HPDE6-E6E7 (cell line): ENCODE measurements around the gene RB1.

Source experiments
- DNase-seq: peaks from one replicate; pipeline ENCODE4 v3.0.0; 2011; ENCODE audit warnings: missing footprints; ENCODE audit errors: extremely low spot score

RB1 gene

DNA sequence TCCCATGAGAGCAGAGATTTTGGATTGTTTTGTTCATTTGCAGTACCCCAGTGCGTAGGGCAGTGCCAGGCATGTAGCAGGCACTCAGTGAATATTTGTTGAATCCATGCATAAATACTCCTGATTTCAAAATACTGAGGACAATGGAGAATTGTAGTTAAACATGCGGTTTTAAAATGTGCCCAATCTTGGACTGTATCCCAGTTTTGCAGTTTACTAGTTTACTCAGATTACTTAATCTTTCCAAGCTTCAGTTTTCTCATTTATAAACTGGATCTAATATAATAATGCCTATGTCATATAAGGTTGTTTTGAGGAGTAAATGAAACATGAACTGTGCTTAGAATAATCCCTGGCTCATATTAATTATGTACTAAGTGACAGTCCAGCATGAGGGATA is 190.3 kb downstream of the RB1 start:
- DNase-seq: no peak

DNA sequence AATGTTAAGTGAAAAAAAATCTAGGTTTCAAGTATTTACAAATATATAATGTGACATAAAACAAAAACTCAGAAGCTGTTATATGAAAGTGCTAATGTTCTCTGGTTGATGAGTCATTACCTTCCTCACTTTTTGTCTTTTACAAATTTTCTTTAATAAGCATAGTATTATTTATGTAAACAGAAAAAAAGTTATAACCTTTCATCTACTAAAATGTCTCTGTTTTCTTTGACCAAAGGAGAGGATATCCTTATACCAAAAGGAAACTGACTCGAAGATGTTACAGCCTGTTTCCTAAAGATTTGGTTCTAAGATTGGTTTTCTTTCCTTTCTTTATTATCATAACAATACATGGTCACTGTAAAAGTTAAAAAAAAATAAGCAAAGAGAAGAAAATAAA is 191.3 kb downstream of the RB1 start:
- no peak for DNase-seq

DNA sequence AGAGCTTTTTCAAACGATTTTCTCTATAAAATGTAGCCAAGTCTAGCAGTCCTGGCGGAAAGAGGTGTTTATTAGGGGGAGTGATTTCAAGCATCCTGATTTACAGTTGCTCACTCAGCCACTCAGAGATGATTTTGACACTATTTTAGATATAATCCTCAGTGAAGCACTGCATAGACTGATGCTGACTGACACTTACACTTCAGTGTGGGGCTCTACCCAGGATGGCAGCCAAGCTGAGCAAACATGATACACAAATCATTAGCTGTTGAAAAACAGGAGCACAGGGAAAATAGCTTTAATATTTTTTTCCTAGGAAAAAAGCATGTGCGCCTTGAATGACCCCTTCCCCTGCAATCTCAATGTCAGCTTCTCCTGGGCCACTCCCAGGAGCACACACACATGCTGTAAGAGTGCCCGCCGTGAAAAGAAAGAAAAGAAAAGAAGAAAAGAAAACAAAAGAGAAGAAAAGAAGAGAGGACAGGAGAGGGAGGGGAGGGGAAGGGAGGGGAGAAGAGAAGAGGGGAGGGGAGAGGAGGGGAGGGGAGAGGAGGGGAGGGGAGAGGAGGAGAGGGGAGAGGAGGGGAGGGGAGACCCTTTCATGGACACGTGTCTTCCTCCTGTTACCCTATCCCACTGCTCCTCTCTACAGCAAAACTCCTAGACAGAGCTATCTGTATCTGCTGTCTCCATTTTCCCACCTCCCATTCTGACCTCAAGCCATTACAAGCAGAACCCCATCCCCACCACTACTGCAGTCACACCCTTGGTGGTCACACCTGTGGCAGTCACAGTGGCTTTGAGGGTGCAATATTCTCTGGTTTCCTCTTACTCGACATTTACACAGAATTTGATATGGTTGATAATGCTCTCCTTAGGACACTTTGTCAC is 193.0 kb downstream of the RB1 start:
- DNase-seq: no peak

DNA sequence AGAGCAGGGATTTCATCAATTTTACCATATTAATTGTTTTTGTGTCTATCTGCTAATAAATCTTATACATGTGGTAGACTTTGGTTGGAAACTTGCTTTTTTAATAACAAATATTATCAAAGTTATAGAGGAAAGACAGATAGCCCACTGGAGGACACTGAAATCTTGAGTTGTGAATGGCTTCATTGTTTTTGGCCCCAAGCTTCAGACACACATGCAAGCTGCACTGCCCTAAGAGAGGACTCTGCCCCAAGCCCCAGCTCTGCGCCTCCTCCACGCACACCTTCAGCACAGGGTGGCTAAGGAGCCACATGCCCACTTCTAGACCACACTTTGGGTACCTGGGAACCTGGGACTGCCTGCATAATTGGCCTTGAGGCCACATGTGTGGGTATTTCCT is 194.1 kb downstream of the RB1 start:
- no peak for DNase-seq

- DNase-seq: peak; percentile 11
These were observed 197.2 kb downstream of the RB1 start for GRCh38 chr13:48500652-48501197.

GRCh38 chr13:48501705-48502104 is 198.2 kb downstream of the RB1 start:
- no peak for DNase-seq

DNA sequence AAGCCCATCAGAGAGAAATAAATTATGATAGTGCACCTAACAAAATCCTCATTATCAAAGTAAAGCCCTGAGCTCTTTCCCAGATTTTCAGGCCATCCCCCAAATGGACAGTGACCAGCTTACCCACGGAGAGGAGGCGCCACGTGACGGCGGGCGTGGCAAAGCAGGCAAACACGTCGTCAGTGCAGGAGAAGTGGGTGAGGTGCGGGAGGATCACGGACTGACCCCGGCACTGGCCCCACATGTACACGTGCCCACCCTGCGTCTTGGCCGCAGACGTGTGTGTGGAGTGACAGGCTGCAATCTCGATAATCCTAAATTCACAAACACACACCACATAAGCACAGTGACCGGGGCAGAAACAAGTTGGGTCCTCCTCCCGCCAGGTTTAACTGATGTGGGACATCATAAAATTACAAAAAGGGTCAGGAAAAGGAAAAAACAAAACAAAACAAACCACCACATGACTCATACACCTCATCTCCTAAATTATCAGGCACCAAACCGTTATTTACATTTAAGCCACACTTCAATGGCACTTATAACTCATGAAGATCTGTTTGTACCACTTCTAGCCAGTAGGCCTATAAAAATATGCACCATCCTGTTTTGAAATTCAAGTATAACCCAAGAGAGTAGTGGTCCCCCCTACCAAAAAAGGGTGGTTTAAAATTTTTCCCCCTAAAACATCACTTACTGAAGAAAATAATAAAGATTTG is 199.2 kb downstream of the RB1 start:
- DNase-seq: no peak

DNA sequence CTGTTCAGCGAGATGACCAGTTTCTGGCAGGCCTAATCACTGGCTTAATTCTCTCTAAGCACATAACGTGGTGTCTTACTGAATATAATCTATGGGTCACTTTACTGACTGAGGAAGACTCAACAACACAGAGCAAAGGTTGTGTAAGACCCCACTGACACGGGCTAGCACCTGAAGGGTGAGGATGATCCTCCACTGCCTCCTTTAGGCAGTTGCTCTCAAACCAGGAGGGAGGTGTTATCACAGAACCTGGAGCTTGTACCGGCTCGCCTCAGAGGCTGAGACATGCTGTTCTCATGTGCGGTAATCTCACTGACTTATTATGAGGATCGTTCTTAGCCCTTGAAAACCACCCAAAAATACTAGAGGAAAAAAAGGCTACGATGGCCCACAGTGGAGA is 201.1 kb downstream of the RB1 start:
- DNase-seq: no peak

GRCh38 chr13:48505012-48505411 is 201.5 kb downstream of the RB1 start:
- DNase-seq: no peak

GRCh38 chr13:48505597-48506091 is 202.1 kb downstream of the RB1 start:
- DNase-seq: no peak

GRCh38 chr13:48506092-48506701 is 202.6 kb downstream of the RB1 start:
- DNase-seq: no peak

GRCh38 chr13:48507021-48507420 is 203.5 kb downstream of the RB1 start:
- no peak for DNase-seq

DNA sequence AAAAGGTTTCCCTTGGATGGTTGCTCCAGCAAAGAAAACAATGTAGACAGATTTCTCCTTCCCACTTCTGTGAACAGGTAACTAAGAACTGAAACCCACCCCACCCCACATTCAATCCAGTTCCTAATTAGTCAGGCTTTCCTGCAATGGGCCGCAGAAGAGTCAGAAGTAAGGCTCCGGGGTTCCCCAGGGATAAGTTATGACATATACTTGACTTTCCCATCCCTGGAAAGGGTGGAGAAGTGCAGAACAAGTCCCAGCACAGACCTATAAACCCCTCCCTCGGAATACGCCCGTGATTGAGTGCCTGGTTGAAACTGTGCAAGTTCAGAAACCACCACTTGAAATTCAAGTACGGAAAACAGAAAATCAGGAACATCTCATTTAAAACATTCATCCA is 204.5 kb downstream of the RB1 start:
- peak; percentile 14 for DNase-seq

DNA sequence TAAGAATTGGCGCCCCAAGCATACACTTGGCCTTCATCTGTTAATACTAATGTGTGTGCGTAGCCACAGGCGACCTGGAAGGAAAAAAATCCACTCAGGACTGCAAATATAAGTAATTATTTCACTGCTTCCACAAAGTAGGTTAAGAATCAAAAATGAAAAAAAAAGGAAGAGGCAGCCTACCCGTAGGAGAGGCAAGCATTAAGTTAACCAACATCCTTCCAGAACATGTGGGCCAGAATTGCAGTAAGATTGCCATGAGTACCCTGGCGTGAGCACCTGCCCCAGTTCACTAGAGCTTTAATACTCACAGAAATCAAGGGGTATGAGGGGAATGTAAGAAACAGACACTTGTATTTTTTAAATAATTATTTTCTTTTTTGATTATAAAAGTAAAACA is 207.1 kb downstream of the RB1 start:
- DNase-seq: no peak

- DNase-seq: no peak
These were observed 208.2 kb downstream of the RB1 start for GRCh38 chr13:48511621-48512230.

GRCh38 chr13:48514793-48515192 is 211.2 kb downstream of the RB1 start:
- DNase-seq: no peak

GRCh38 chr13:48515732-48516131 is 212.2 kb downstream of the RB1 start:
- DNase-seq: no peak

GRCh38 chr13:48518083-48518482 is 214.5 kb downstream of the RB1 start:
- DNase-seq: no peak

GRCh38 chr13:48526286-48526685 is 222.7 kb downstream of the RB1 start:
- DNase-seq: no peak

DNA sequence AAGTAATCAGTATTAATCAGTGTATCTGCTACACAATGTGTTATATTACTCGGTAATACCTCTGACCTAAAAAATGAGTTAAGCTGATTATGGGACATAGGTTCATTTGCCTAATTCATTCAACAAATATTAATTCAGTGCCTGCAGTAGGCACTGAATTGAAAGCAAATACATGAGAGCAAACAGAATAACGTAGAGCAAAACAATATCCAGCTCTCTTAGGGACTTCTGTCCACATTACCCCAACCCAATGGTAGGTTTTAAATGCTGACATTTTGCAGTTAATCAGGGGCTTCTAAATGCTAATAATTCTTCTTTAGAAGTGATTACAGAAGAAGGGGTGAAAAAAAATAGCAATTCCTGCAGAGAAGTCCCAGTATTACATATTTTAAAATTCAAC is 224.4 kb downstream of the RB1 start:
- DNase-seq: no peak

GRCh38 chr13:48528720-48529119 is 225.2 kb downstream of the RB1 start:
- no peak for DNase-seq

GRCh38 chr13:48530833-48531232 is 227.3 kb downstream of the RB1 start:
- DNase-seq: no peak
